Liver (tissue), 3 donors: ENCODE data around the gene CAMKV.
A peak's percentile ranks its signal among the peaks of the same experiment; 100 is the strongest.

ENCODE experiments used
- ATF3 ChIP-seq: IDR thresholded peaks from 2 replicates; pipeline ENCODE4 v1.6.1; 2016; ENCODE audit warnings: antibody characterized with exemption
- CTCF ChIP-seq: fragments of 150-350 bp; IDR thresholded peaks from 2 replicates; pipeline ENCODE4 v1.5.1; 2017; ENCODE audit warnings: improper control_type of control experiment, low read depth, low read length; ENCODE audit not compliant: missing input control
- EGR1 ChIP-seq, 2 donors: IDR thresholded peaks; 2 replicates each; pipeline ENCODE4 v1.6.1; 2016 to 2018; ENCODE audit warnings: antibody characterized with exemption in 2 of 2, low read depth in 2 of 2
- GABPA ChIP-seq, 2 donors: IDR thresholded peaks in 1 of 2; conservative IDR thresholded peaks in 1 of 2; 2 replicates each; pipeline ENCODE4 v1.6.1; 2016; ENCODE audit warnings: antibody characterized with exemption in 2 of 2, mild to moderate bottlenecking in 1 of 2, moderate library complexity in 1 of 2
- HNF4G ChIP-seq: IDR thresholded peaks from 2 replicates; pipeline ENCODE4 v1.6.1; 2016; ENCODE audit warnings: antibody characterized with exemption
- JUND ChIP-seq, 2 donors: IDR thresholded peaks; 2 replicates each; pipeline ENCODE4 v1.6.1; 2016; ENCODE audit warnings: antibody characterized with exemption in 2 of 2
- MAX ChIP-seq: IDR thresholded peaks from 2 replicates; pipeline ENCODE4 v1.6.1; 2016; ENCODE audit warnings: antibody characterized with exemption
- RAD21 ChIP-seq, 2 donors: IDR thresholded peaks; 2 replicates each; pipeline ENCODE4 v1.6.1; 2016; ENCODE audit warnings: antibody characterized with exemption in 2 of 2, mild to moderate bottlenecking in 2 of 2
- REST ChIP-seq: IDR thresholded peaks from 2 replicates; pipeline ENCODE4 v1.6.1; 2016; ENCODE audit warnings: antibody characterized with exemption, mild to moderate bottlenecking
- RXRA ChIP-seq, 2 donors: IDR thresholded peaks; 2 replicates each; pipeline ENCODE4 v1.6.1; 2017 to 2018; ENCODE audit warnings: antibody characterized with exemption in 2 of 2, mild to moderate bottlenecking in 1 of 2
- SP1 ChIP-seq: IDR thresholded peaks from 2 replicates; pipeline ENCODE4 v1.6.1; 2018; ENCODE audit warnings: antibody characterized with exemption, mild to moderate bottlenecking
- TAF1 ChIP-seq: conservative IDR thresholded peaks from 2 replicates; pipeline ENCODE4 v1.6.1; 2016; ENCODE audit warnings: antibody characterized with exemption, mild to moderate bottlenecking
- YY1 ChIP-seq: IDR thresholded peaks from 2 replicates; pipeline ENCODE4 v1.6.1; 2016; ENCODE audit warnings: antibody characterized with exemption, mild to moderate bottlenecking
- donor health status: healthy.
- donor health status: healthy.

- TF ChIP-seq CTCF (no peak), MAX (no peak), SP1 (no peak), EGR1 (IDR thresholded peaks at IDR 0.05; ENCODE audit: low read depth in 2 of 2) (no peak), RXRA (IDR thresholded peaks at IDR 0.05) (no peak), TAF1 (no peak), GABPA (IDR thresholded peaks at IDR 0.05 in 1 of 2, conservative IDR thresholded peaks at IDR 0.05 in 1 of 2) (no peak), ATF3 (no peak), RAD21 (IDR thresholded peaks at IDR 0.05) (peak; percentile 34 to 43), YY1 (no peak), REST (no peak), JUND (IDR thresholded peaks at IDR 0.05) (no peak), HNF4G (no peak)
Observed at GRCh38 chr3:49841126-49841696, 28.5 kb downstream of the CAMKV start.
